GM23338 (cell line): ENCODE results near the gene NPC1L1. TPM values are rescaled to one million over a fixed set of nuclear protein-coding genes. Genes with fewer than 3 reads are reported as not detected.

Source experiments
- ATAC-seq: fragments of 200-7000 bp; cut with Tn5 transposase; 3 replicates; pipeline ENCODE4 v1.9.1; 2020
- DNase-seq: peaks from one replicate; pipeline ENCODE4 v3.0.0-alpha.2; 2015; ENCODE audit warnings: low spot score
- H2AFZ ChIP-seq: fragments of 200-600 bp; sonication (generic); 2 replicates; pipeline ENCODE4 v1.8.0; 2016; ENCODE audit warnings: antibody characterized with exemption, mild to moderate bottlenecking, moderate library complexity
- H3F3A ChIP-seq: fragments of 200-600 bp; sonication (generic); replicated peaks from 2 replicates; pipeline ENCODE4 v1.8.0; 2017; ENCODE audit warnings: antibody characterized with exemption, mixed run types, low read depth
- H3K27ac ChIP-seq: fragments of 200-600 bp; sonication (generic); 2 replicates; pipeline ENCODE4 v1.6.1; 2016; ENCODE audit warnings: low read depth
- H3K27me3 ChIP-seq: fragments of 200-600 bp; sonication (generic); 2 replicates; pipeline ENCODE4 v1.8.0; 2016; ENCODE audit warnings: mild to moderate bottlenecking, mixed run types, moderate library complexity; ENCODE audit not compliant: insufficient read depth
- H3K36me3 ChIP-seq: fragments of 200-600 bp; sonication (generic); 2 replicates; pipeline ENCODE4 v1.8.0; 2016; ENCODE audit warnings: mild to moderate bottlenecking; ENCODE audit not compliant: insufficient read depth
- H3K4me1 ChIP-seq: fragments of 200-600 bp; sonication (generic); 2 replicates; pipeline ENCODE4 v1.8.0; 2016; ENCODE audit warnings: mild to moderate bottlenecking, moderate library complexity; ENCODE audit not compliant: insufficient read depth
- H3K4me2 ChIP-seq: fragments of 200-600 bp; sonication (generic); 2 replicates; pipeline ENCODE4 v1.7.1; 2017; ENCODE audit warnings: mixed run types
- H3K4me3 ChIP-seq: fragments of 200-600 bp; sonication (generic); 2 replicates; pipeline ENCODE4 v1.6.1; 2016; ENCODE audit warnings: mixed run types
- H3K79me2 ChIP-seq: fragments of 200-600 bp; sonication (generic); replicated peaks from 2 replicates; pipeline ENCODE4 v1.8.0; 2017; ENCODE audit warnings: mild to moderate bottlenecking; ENCODE audit not compliant: insufficient read depth
- H3K9me2 ChIP-seq: fragments of 200-600 bp; sonication (generic); 2 replicates; pipeline ENCODE4 v1.8.0; 2017; ENCODE audit not compliant: insufficient read depth
- H4K20me1 ChIP-seq: fragments of 200-600 bp; sonication (generic); replicated peaks from 2 replicates; pipeline ENCODE4 v1.8.0; 2017; ENCODE audit warnings: mild to moderate bottlenecking; ENCODE audit not compliant: insufficient read depth
- H3K27ac Mint-ChIP-seq: 2 replicates; pipeline ENCODE4 v1.8.0; 2020; ENCODE audit warnings: inconsistent platforms, mild to moderate bottlenecking, moderate library complexity, mixed read lengths
- H3K27me3 Mint-ChIP-seq: 3 replicates; pipeline ENCODE4 v1.8.0; 2022; ENCODE audit warnings: low read depth, mild to moderate bottlenecking, moderate library complexity, mixed read lengths, inconsistent platforms; ENCODE audit not compliant: insufficient read depth, poor library complexity
- H3K36me3 Mint-ChIP-seq: 3 replicates; pipeline ENCODE4 v1.8.0; 2021; ENCODE audit warnings: low read depth, mild to moderate bottlenecking, inconsistent platforms, moderate library complexity, mixed read lengths
- H3K4me1 Mint-ChIP-seq: 3 replicates; pipeline ENCODE4 v1.8.0; 2020; ENCODE audit warnings: mild to moderate bottlenecking, inconsistent platforms, mixed read lengths
- H3K4me3 Mint-ChIP-seq: 3 replicates; pipeline ENCODE4 v1.8.0; 2021; ENCODE audit warnings: moderate library complexity, mild to moderate bottlenecking, inconsistent platforms, mixed read lengths
- H3K9me3 Mint-ChIP-seq: 3 replicates; pipeline ENCODE4 v1.8.0; 2020; ENCODE audit warnings: moderate library complexity, mild to moderate bottlenecking, inconsistent platforms, mixed read lengths
- CREB1 ChIP-seq: fragments of 250-450 bp; sonication (Bioruptor Pico); IDR thresholded peaks from 2 replicates; pipeline ENCODE4 v1.5.0; 2020; ENCODE audit warnings: low read depth, mild to moderate bottlenecking, moderate library complexity
- EZH2 ChIP-seq: fragments of 200-600 bp; sonication (generic); IDR thresholded peaks from one replicate; pipeline ENCODE4 v1.8.0; 2017; ENCODE audit warnings: antibody characterized with exemption, mild to moderate bottlenecking, low read depth; ENCODE audit not compliant: unreplicated experiment
- EZH2phosphoT487 ChIP-seq: fragments of 200-600 bp; sonication (generic); IDR thresholded peaks from one replicate; pipeline ENCODE4 v1.8.1; 2018; ENCODE audit warnings: antibody characterized with exemption; ENCODE audit not compliant: unreplicated experiment
- JUNB ChIP-seq: IDR thresholded peaks from one replicate; pipeline ENCODE4 v1.6.1; 2016; ENCODE audit warnings: antibody characterized with exemption; ENCODE audit not compliant: unreplicated experiment
- NANOG ChIP-seq: IDR thresholded peaks from 2 replicates; pipeline ENCODE4 v1.6.1; 2016; ENCODE audit warnings: antibody characterized with exemption, borderline replicate concordance
- POLR2AphosphoS5 ChIP-seq: IDR thresholded peaks from 2 replicates; pipeline ENCODE4 v1.6.1; 2016; ENCODE audit warnings: antibody characterized with exemption, low read depth
- REST ChIP-seq: IDR thresholded peaks from one replicate; pipeline ENCODE4 v1.6.1; 2018; ENCODE audit warnings: antibody characterized with exemption; ENCODE audit not compliant: unreplicated experiment
- STAT1 ChIP-seq: IDR thresholded peaks from one replicate; pipeline ENCODE4 v1.6.1; 2016; ENCODE audit warnings: antibody characterized with exemption; ENCODE audit not compliant: unreplicated experiment
- ZNF114 ChIP-seq: fragments of 250-450 bp; sonication (Bioruptor Pico); IDR thresholded peaks from 2 replicates; pipeline ENCODE4 v1.5.0; 2020; ENCODE audit warnings: mild to moderate bottlenecking, moderate library complexity
- ZNF331 ChIP-seq: fragments of 250-450 bp; sonication (Bioruptor Pico); IDR thresholded peaks from 2 replicates; pipeline ENCODE4 v1.5.0; 2020; ENCODE audit warnings: low read depth, mild to moderate bottlenecking, moderate library complexity
- ZNF462 ChIP-seq: fragments of 250-450 bp; sonication (Bioruptor Pico); IDR thresholded peaks from 2 replicates; pipeline ENCODE4 v1.5.0; 2020; ENCODE audit warnings: mild to moderate bottlenecking, moderate library complexity
- polyA plus RNA-seq: library from polyadenylated mRNA; unstranded; fragments of >200 nt; fragmentation: Nextera tagmentation; extraction: Ambion mirVana; gene quantifications from 2 replicates; pipeline ENCODE4 v1.2.1, GENCODE V29; 2016
- total RNA-seq: library from RNA; depleted of rRNA; stranded (reverse); fragments of >200 nt; shearing (Covaris generic); gene quantifications from 2 replicates; pipeline ENCODE4 v1.2.3, GENCODE V29; 2014
- TF ChIP-seq, protein P1 (sequence below), 2 experiments: fragments of 200-600 bp in 1 of 2; sonication (generic) in 1 of 2; conservative IDR thresholded peaks; 2 replicates each; pipeline versions ENCODE4 v1.5.1 to v1.6.1; 2016 to 2017; ENCODE audit warnings: antibody characterized with exemption in 2 of 2, low read depth in 2 of 2, mild to moderate bottlenecking in 2 of 2, moderate library complexity in 1 of 2
- TF ChIP-seq, protein P2 (sequence below): IDR thresholded peaks from 2 replicates; pipeline ENCODE4 v1.6.1; 2016; ENCODE audit warnings: antibody characterized with exemption

NPC1L1 gene
- total and polyA plus RNA-seq, 2 experiments from 2014 or later: 0.03 TPM; not detected in 1

DNA sequence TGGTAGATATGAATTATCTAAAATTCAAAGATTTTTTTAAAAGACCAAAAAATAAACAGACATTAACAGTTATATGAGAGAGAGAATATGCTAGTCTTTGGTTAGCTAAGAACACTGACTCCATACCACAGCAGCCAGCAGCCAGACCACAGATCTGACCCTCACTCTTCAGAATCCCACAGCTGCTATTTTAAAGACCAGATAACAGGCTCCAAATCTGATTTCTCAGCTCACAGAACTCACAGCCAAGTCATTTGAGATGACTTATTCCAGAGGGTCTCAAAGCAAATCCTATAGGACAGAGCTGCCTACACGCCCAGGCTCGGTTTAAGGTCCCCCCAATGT, 71.0 kb downstream of the NPC1L1 start:
- Histone ChIP-seq H3K27ac (no peak overlapping the region), H3K4me2 (no peak overlapping the region), H3K27me3 (no peaks in the 10 kb centered on the region), H3F3A (no peaks in the 10 kb centered on the region), H4K20me1 (peaks cover 28% of the 10 kb centered on the region), H3K9me2 (no peaks in the 10 kb centered on the region), H2AFZ (no peak overlapping the region), H3K4me1 (no peaks in the 10 kb centered on the region), H3K79me2 (peaks cover 77% of the 10 kb centered on the region), H3K4me3 (no peak overlapping the region), H3K36me3 (peaks cover 4% of the 10 kb centered on the region)
- Mint-ChIP-seq H3K36me3 (peaks cover 23% of the 10 kb centered on the region), H3K27ac (no peak overlapping the region), H3K27me3 (no peaks in the 10 kb centered on the region), H3K4me1 (no peaks in the 10 kb centered on the region), H3K4me3 (no peak overlapping the region), H3K9me3 (no peaks in the 10 kb centered on the region)
- ATAC-seq (no peak), DNase-seq (no peak)
- no peak for TF ChIP-seq STAT1
- no peak for TF ChIP-seq CREB1 (CRISPR knock-in tag)
- no peak for TF ChIP-seq POLR2AphosphoS5
- TF ChIP-seq, protein P1, sequence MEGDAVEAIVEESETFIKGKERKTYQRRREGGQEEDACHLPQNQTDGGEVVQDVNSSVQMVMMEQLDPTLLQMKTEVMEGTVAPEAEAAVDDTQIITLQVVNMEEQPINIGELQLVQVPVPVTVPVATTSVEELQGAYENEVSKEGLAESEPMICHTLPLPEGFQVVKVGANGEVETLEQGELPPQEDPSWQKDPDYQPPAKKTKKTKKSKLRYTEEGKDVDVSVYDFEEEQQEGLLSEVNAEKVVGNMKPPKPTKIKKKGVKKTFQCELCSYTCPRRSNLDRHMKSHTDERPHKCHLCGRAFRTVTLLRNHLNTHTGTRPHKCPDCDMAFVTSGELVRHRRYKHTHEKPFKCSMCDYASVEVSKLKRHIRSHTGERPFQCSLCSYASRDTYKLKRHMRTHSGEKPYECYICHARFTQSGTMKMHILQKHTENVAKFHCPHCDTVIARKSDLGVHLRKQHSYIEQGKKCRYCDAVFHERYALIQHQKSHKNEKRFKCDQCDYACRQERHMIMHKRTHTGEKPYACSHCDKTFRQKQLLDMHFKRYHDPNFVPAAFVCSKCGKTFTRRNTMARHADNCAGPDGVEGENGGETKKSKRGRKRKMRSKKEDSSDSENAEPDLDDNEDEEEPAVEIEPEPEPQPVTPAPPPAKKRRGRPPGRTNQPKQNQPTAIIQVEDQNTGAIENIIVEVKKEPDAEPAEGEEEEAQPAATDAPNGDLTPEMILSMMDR (conservative IDR thresholded peaks at IDR 0.05; ENCODE audit: low read depth in 2 of 2): no peak
- no peak for TF ChIP-seq NANOG
- TF ChIP-seq REST: no peak
- no peak for TF ChIP-seq EZH2phosphoT487
- TF ChIP-seq ZNF114: no peak
- TF ChIP-seq EZH2: no peak
- TF ChIP-seq ZNF331 (CRISPR knock-in tag): no peak
- TF ChIP-seq ZNF462 (CRISPR knock-in tag): no peak
- TF ChIP-seq, protein P2, sequence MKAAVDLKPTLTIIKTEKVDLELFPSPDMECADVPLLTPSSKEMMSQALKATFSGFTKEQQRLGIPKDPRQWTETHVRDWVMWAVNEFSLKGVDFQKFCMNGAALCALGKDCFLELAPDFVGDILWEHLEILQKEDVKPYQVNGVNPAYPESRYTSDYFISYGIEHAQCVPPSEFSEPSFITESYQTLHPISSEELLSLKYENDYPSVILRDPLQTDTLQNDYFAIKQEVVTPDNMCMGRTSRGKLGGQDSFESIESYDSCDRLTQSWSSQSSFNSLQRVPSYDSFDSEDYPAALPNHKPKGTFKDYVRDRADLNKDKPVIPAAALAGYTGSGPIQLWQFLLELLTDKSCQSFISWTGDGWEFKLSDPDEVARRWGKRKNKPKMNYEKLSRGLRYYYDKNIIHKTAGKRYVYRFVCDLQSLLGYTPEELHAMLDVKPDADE: no peak
- TF ChIP-seq JUNB: no peak
